Nephron (organoid): ENCODE results near the gene POLR1B.

Experiments used
- H3K27ac Mint-ChIP-seq, 3 experiments: 2 replicates each; pipeline ENCODE4 v1.8.0; 2020; ENCODE audit warnings: mixed read lengths in 3 of 3, mild to moderate bottlenecking in 2 of 3, moderate library complexity in 1 of 3
- H3K27me3 Mint-ChIP-seq: 2 replicates; pipeline ENCODE4 v1.8.0; 2021; ENCODE audit warnings: low read depth, mild to moderate bottlenecking, moderate library complexity, mixed read lengths
- H3K36me3 Mint-ChIP-seq: 2 replicates; pipeline ENCODE4 v1.8.0; 2020; ENCODE audit warnings: low read depth, mixed read lengths
- H3K4me1 Mint-ChIP-seq: 2 replicates; pipeline ENCODE4 v1.8.0; 2020; ENCODE audit warnings: mixed read lengths
- H3K4me3 Mint-ChIP-seq, 3 experiments: 2 replicates each; pipeline ENCODE4 v1.8.0; 2020; ENCODE audit warnings: mild to moderate bottlenecking in 3 of 3, mixed read lengths in 3 of 3, moderate library complexity in 2 of 3
- H3K9me3 Mint-ChIP-seq: 2 replicates; pipeline ENCODE4 v1.8.0; 2020; ENCODE audit warnings: mixed read lengths
- CTCF ChIP-seq, 3 experiments: fragments of 200-600 bp; sonication (generic); IDR thresholded peaks; one replicate each; pipeline ENCODE4 v1.5.0; 2021; ENCODE audit warnings: antibody characterized with exemption in 3 of 3; ENCODE audit not compliant: unreplicated experiment in 3 of 3

The POLR1B gene

GRCh38 chr2:112580084-112580483 lies 37.8 kb downstream of the POLR1B start:
- Mint-ChIP-seq H3K27ac (no peak overlapping the region), H3K9me3 (no peaks in the 10 kb centered on the region), H3K27me3 (no peaks in the 10 kb centered on the region), H3K4me3 (no peak overlapping the region), H3K36me3 (peaks cover 19% of the 10 kb centered on the region), H3K4me1 (peaks cover 15% of the 10 kb centered on the region)
- no peak for TF ChIP-seq CTCF (IDR thresholded peaks at IDR 0.05; ENCODE audit: unreplicated experiment in 3 of 3)

- peak overlapping the region; percentile 19 to 75 (median 66) for H3K4me3 Mint-ChIP-seq
Measured at GRCh38 chr2:112582314-112582746, 40.1 kb downstream of the POLR1B start.

GRCh38 chr2:112583497-112584133 lies 41.4 kb downstream of the POLR1B start:
- H3K9me3 Mint-ChIP-seq = no peaks in the 10 kb centered on the region
- peak overlapping the region; percentile 98 to 99 (median 98) for H3K27ac Mint-ChIP-seq
- peaks cover 36% of the 10 kb centered on the region for H3K4me1 Mint-ChIP-seq
- peak overlapping the region; percentile 93 to 98 (median 93) for H3K4me3 Mint-ChIP-seq
- H3K36me3 Mint-ChIP-seq = peaks cover 17% of the 10 kb centered on the region
- no peak for TF ChIP-seq CTCF (IDR thresholded peaks at IDR 0.05; ENCODE audit: unreplicated experiment in 3 of 3)
- H3K27me3 Mint-ChIP-seq = no peaks in the 10 kb centered on the region

More at GRCh38 chr2:112582314-112582746, 40.1 kb downstream of the POLR1B start:
- Mint-ChIP-seq H3K27ac (peak overlapping the region in 2 of 3 experiments; percentile 0 to 63), H3K4me1 (peaks cover 31% of the 10 kb centered on the region), H3K36me3 (peaks cover 11% of the 10 kb centered on the region), H3K27me3 (no peaks in the 10 kb centered on the region), H3K9me3 (no peaks in the 10 kb centered on the region)
- TF ChIP-seq CTCF (IDR thresholded peaks at IDR 0.05; ENCODE audit: unreplicated experiment in 3 of 3) = peak; percentile 53 to 63 (median 56)

- Mint-ChIP-seq H3K27me3 (no peaks in the 10 kb centered on the region), H3K4me3 (peak within 1 kb of the TSS; percentile 93 to 98 (median 93)), H3K36me3 (peaks cover 17% of the 10 kb centered on the region), H3K4me1 (peaks cover 37% of the 10 kb centered on the region), H3K9me3 (no peaks in the 10 kb centered on the region), H3K27ac (peak within 1 kb of the TSS; percentile 98 to 99 (median 98))
- TF ChIP-seq CTCF (IDR thresholded peaks at IDR 0.05; ENCODE audit: unreplicated experiment in 3 of 3) = peak in 2 of 3 experiments; percentile 32 to 41
Measured at GRCh38 chr2:112584134-112584890, 42.0 kb downstream of the POLR1B start, which contains the start of gene CHCHD5. Gene CHCHD5, plus strand, starts transcription at chr2:112584609. Its CDS starts 39 bp downstream, at chr2:112584648.

- H3K4me1 Mint-ChIP-seq = peaks cover 37% of the 10 kb centered on the region
- no peak for TF ChIP-seq CTCF (IDR thresholded peaks at IDR 0.05; ENCODE audit: unreplicated experiment in 3 of 3)
- peak overlapping the region; percentile 93 to 98 (median 93) for H3K4me3 Mint-ChIP-seq
- no peaks in the 10 kb centered on the region for H3K27me3 Mint-ChIP-seq
- H3K9me3 Mint-ChIP-seq = no peaks in the 10 kb centered on the region
- peak overlapping the region; percentile 98 to 99 (median 98) for H3K27ac Mint-ChIP-seq
- H3K36me3 Mint-ChIP-seq = peaks cover 17% of the 10 kb centered on the region
Measured at GRCh38 chr2:112584891-112585250, 42.6 kb downstream of the POLR1B start.
